ENCODE results near the gene ARHGEF7.

The ARHGEF7 gene

DNA sequence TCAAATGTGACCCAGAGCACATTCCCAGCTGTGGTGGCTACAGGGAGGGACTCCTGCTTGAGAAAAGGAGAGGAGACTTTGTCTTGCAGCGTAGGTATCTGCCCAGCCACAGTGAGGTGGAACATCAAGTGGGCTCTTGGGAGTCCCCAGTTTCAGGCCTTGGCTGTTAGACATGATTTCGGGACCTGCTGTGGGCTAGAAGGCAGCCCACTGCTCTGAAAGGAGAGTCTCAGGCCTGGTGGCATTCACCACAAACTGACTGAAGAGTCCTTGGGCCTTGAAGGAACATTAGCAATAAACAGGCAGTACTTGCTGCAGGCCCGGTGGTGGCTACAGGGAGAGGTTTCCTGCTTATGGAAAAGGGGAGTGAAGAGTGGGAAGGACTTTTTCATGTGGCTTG, 143.5 kb downstream of the ARHGEF7 start:
- no peak for DNase-seq

DNA sequence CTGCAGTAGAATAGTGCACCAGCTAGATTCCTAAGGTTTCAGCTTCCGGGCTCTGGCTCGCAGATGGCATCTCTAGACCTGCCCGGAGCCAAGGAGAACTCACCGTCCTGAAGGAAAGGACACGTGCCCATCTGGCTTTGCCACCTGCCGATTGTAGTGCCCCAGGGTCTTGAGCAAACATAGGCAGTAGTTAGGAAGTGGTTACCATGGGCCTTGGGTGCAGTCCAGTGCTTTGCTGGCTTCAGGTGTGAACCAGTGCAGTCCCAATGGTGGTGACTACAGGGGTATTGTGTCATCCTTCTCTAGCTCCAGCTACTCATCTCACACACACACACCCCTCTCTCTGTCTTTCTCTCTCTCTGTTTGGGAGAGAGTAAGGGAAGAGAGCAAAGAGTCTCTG, 143.9 kb downstream of the ARHGEF7 start:
- DNase-seq = no peak

DNA sequence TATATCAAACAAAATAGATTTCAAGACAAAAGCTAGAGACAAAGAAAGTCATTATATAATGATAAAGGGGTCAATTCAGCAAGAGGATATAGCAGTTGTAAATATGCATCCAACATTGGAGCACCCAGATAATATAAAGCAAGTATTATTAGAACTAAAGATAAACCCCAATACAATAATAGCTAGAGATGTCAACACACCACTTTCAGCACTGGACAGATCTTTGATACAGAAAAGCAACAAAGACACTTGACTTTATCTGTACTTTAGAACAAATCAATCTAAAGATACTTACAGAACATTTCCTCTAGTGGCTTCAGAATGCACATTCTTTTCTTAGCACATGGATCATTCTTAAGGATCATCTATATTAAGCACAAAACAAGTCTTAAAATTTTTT, 146.2 kb downstream of the ARHGEF7 start:
- DNase-seq = no peak

DNA sequence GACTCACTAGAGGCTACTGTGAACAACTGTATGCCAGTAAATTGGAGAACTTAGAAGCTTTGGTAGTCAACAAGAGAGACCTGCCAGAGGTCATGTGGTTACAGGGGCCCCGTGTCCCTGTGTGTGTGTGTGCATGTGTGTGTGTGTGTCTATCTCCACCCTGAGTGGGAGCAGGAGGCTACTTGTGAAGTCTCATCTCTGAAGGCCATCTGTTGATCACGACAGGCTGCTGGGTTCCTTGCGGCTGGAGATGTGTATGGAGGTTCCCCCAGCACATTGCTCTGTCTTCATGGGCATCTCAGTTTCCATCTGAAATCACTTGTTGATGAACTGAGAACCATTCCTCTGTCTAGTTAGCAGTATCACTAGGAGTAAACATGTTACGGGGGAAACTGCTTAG, 147.2 kb downstream of the ARHGEF7 start:
- DNase-seq = no peak

DNA sequence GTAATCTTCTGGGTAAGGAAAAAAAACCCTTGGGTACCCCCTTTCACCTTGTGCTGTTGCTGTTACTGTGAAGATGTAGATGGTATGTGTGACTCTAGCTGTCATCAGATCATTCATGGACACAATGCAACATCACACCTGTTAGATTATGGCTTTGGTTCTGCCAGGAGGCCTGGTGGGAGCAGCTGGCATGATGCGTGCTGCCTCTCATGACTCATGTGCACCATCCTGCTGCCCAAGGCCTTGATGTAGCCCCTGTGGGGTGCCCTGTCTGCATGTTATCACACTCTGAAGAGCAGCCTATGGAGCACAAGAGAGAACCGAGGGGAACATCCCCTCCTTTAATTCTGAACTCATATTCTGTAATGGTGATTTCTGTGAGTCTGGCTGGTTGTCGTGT, 147.6 kb downstream of the ARHGEF7 start:
- no peak for DNase-seq

DNA sequence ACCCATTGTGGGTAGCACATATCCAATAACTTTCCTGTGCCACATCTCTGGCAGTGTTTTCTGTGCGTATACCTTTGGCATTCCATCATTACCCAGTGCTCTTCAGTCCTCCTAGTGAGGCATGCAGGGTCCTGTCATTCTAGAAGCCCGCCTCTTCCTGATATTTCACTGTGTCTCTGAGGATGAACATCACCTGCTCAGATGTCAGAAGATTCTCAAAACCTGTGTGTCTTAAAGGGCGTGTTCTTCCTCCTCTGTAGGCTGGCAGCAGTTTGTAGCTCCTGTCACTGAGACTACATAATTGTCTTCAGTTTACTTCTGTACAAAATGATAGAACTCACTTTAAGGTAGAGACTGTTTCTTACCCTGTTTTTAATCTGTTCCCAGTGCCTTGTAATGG, 148.5 kb downstream of the ARHGEF7 start:
- no peak for DNase-seq

DNA sequence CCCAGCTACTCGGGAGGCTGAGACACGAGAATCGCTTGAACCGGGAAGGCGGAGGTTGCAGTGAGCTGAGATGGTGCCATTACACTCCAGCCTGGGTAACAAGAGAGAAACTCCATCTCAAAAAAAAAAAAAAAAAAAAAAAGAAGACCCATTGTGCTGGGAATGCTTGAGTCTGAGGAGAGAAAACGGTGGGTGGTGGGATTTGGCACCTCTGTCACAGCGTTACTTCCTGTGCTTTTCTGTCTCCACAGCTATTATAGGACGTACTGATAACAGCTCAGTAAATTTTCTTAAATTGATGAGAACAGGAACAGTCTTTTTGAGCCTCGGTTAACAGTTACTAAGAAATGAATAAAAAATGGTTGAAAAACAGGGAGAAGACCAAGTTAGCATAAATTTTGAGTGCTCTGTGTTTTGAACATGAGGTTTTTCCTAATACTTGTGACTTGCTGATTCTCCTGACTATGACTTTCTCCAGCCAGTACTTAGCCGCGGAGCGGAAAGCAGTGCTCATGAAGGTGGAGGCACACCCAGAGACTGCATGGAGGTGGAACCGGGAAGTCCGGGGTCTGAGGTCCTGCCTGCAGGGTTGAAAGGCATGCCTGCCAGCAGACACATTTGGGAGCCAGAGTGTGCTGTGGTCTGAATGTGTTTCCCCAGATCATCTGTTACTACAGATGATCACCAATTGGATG, 150.0 kb downstream of the ARHGEF7 start:
- DNase-seq = no peak

DNA sequence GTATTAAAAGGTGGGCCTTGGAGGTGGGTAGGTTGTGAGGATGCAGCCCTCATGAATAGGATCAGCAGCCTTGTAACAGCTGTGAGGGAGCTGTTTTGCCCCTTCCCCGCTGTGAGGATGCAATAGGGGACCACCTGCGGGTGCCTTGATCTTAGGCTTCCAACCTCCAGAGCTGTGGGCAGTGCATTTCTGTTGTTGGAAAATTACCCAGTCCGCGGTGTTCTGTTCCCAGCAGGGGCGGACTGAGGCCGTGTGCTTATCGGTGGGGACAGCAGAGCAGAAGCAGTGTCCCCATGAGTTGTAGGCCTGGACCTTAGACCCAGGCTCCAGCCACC, 150.6 kb downstream of the ARHGEF7 start:
- DNase-seq = no peak

DNA sequence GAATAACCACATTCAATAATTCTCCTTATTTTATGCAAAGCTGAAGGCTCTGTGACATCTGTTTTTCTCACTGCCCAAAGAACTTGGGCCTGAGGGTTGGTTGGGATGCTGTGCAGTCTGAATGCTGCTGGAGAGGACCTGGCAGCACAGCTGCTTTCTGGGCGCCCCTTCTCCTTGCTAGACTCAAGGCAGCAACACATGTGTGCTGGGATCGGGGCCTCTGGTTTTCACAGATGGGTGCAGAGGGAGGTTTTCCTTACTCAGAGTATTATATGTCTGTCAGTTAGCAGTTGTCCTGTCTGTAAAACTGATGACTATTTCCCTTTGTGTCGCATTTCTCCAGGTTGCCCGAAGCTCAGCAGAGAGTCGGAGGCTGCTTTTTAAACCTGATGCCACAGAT, 152.1 kb downstream of the ARHGEF7 start:
- DNase-seq = no peak

DNA sequence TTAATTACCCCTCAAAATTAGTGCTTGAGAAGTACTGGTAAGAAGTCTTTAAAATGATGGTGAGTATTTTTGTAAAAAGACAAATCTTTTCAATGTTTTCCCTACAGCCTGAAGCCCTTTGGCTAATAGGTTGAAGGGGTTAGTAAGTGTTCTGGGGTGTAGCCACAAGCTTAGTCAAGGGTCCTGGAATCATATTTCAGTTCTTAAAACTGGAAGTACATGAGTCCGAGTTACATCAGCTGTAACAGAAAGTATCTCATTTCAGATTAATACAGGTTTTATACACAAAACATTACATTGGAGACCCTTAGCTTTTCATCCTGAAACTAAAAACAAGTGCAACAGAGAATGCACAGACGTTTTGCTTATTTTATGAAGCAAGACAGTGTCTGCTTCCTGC, 152.7 kb downstream of the ARHGEF7 start:
- no peak for DNase-seq

DNA sequence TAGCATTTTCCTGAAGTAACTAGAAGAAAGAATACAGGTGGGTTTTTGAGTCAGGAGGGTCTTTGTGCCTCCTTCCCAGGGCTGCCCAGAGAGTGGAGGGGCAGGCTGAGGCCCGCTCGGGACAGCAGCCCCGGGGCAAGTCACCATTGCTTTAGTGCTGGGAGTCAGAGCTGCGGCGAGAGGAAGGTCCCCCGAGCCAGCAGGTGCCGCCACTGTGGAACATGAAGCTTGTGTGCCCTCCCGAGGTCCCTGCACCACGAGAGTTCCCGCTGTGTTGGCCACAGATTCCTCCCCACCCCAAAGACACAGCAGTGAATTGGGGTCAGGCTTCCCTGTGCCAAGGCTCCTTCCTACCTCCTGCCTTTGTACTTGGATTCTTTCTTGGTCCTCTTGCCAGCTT, 154.4 kb downstream of the ARHGEF7 start:
- DNase-seq = no peak

DNA sequence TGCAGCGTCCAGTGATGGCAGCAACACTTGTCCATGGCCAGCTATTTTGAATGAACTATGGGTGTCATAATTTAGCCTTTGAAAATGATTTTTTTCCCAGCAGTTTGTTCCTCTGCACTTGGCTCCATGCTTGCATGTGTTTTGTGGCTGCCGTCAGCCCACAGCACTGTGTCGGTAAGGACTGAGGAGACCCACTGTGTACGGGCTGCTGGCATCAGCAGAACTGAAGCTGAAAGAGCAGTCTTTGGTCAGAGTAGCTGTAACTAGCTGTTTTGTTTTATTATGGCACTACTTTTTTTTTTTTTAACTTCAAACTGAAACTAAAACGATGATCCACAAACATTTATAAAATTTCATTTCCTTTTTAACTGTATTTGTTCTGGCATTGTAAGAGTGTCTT, 155.0 kb downstream of the ARHGEF7 start:
- no peak for DNase-seq

DNA sequence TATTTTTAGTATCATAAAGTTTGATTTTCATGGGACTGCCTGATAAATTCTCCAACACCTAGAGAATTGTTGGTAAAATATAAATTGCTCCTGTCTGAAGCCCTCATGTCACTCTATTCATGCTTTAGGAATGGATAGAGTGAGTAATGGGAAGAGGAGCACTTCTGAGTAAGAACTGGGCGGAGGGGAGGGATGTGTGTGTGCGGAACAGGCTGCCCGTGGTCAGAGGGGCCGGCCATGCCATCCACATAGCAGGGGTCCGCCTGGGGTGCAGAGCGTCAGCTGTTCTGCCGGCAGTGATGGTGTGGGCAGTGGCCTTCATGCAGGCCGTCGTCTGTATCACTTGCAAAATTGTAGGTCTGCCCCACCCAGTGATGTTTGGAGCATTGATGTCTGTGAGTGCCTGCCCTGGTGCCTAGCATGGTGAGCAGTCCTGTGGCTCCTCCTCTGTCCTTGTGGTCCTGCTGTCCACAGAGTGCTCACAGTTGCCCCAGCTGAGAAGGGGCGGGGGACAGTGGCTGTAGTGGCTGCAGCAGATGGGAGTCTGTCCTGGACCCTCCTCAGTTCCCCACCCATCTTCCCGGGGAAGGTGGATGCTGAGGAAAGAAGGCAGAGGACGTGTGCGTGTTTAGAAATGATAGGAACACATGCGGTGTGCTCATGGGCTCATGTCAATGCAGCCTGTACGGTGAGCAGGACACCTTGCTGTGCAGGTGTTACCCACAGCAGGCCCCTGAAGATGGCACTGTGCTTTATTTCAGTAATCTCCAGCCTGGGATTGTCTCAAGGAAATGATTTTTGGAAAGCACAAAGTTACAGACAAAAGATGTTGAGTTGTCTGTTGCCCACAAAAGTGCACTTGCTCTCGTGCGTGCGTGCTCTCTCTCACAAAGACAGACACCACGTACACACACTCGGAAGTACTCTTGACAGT, 155.9 kb downstream of the ARHGEF7 start:
- DNase-seq = no peak

DNA sequence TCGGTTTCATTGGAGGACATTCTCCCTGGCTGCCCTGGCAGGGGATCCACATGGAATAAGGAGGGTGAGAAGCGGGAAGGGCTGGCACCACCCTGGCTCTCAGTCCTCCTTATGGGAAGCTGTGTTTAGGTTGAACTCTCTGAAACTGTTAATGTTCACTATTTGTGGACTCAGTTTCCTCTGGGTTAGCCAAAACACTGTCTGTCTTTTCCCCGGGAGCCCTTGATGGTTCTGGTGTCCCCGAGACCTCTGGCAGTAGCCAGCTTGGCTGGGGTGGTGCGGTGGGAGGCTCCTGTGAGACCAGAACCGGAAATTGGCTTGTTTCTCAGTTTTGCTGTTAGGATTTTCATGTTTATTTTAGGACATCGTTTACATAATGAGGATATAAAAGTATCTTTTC, 157.0 kb downstream of the ARHGEF7 start:
- no peak for DNase-seq

DNA sequence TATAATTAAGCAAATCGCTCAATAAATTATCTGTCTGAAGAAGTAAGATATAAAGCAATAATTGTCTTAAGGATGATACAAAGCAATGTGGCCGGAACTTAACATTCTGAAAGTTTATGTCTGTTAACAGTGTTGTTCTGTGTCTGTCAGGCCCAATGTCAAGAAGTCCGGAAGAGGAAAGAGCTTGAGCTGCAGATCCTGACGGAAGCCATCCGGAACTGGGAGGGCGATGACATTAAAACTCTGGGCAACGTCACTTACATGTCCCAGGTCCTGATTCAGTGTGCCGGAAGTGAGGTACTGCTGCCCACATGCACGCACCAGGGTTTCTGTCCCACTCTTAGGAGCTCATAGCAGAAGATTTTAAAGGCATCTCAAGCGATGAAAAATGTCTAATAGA, 160.3 kb downstream of the ARHGEF7 start:
- DNase-seq = no peak

DNA sequence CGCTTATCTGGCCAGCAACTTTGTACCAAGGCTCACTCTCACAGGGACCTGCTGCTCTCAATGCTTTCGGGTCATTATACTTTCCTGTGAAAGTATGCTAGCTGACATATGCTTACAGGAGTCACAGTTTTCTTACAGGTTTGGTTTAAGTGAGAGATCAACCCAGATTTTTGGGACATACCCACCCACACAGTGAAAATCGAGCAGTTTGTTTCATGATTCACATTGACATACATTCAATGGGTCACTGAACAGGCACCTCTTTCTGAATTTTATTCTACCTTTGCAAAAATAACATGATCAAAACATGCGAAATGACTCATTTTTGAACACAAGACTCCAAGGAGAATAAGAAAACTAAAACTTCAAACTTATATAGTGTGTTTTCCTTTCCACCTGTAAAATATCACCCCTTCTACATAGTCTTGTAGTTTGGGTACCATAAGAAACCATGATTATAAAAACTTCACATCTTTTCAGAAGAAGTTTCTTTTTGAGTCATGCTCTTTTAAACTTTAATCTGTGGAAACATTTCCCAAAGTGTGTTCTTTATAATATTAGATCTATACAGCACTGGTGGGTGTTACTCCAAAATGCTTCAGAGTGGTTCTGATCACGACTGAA, 161.0 kb downstream of the ARHGEF7 start:
- no peak for DNase-seq

DNA sequence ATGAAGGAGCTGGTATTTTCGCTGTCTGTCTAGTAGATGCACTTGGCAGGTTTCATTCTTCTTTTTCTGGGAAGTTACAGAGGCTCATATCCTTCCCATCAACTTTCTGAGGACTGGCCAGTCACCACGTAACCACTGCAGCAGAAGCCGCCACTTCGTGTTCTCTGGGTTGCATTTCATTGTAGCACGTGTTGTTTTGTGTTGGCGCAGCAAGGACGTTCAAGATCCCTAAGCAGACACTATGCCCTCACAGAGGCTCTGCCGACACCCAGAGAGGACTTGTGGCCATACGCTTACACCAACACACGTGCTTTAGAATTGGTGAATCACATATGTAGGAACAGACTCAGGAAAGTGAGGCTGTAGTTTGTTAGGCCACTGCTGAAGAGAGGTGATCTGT, 163.1 kb downstream of the ARHGEF7 start:
- DNase-seq = no peak

DNA sequence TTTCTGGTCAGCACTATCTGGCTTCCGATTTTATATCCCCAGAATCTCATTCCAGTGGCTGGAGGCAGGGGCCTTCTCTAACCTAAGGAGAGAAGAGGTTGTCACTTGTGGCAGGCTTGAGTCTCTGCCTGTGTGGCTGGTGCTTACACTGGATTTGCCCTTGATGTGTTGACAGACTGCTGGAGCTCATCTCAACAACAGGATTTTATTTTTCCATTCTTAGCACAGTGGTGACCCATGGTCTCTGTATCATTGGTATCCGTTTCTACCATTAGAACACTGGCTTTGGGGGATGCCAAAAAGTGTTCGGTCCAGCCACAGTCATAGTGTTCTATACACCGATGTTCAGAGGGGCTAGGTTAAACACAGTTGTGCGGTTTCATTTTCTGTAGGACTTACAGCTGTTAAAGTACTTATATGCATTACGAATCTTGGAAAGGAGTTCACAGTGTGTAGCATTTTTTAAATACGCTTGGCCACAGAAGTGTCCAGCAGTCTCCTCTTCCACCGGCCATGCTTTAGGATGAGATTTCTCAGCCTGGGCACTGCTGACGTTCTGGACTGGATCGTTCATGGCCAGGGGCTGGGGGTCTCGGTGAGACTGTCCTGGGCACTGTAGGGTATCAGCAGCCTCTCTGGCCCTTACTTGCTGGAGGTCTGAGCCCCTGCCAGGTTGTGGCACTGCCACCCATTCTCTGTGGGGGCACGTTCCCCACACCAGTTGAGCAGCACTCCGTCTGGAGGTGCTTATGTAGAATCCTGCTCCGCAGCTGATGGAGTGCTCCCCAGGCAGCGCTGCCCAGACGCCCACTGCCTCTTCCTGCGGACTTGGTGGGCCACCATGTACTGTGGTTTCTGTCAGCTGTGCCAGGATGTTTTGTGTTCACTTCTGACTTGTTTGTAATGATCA, 163.9 kb downstream of the ARHGEF7 start:
- DNase-seq = no peak

DNA sequence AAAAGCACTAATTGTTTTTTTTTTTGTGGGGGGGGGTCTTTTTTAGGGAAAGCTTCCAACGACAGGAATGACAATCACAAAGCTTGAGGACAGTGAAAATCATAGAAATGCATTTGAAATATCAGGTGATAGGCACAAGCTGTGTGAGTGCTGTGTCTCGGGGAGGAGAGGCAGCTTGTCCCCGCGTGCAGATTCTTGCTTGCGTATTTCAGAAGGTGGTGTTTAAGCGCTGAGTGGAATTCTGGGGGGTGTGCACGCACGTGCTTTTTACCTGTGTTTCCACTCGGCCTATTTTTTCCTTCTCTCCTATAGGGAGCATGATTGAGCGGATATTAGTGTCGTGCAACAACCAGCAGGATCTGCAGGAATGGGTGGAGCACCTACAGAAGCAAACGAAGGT, 165.1 kb downstream of the ARHGEF7 start:
- DNase-seq = no peak

DNA sequence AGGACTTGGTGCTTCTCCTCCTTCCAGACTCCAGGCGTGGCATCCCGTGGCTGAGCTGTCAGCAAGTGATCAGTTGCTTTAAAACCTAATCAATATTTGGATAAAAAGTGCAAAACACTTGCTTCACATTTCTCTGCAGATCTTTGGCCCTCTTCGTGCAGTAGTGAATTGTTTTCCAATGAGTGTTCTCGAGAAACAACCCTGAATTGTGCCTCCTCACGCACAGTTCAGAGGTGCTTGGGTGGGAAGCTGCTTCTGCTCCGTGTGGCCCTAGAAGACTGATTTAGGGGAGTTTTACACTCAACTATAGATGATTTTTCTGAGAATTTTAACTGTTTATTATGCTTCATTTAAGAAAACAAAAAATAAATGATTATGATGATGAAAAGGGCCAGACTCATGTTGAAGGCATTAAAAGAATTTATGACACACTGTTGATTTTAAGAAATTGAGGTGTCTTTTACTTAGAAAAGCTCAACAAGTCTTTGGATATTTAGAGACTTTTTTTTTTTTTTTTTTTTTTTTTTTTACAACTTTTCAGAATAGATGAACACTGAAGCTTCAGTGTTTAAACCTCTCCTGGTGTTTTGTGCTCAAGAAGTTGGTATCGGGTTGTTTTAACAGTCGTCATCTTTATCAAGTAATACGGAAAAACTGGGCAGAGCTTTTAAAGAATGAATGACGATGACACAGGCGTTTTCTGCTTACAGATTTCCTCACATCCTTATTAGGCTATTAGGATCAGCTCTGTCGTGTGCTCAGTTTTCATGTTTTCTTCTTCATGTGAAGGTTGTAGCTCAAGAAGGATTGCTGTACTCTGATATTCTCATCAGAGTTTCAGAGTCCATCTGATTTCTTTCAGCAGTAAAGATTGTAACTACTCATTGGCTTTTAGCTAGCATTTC, 165.8 kb downstream of the ARHGEF7 start:
- no peak for DNase-seq

DNA sequence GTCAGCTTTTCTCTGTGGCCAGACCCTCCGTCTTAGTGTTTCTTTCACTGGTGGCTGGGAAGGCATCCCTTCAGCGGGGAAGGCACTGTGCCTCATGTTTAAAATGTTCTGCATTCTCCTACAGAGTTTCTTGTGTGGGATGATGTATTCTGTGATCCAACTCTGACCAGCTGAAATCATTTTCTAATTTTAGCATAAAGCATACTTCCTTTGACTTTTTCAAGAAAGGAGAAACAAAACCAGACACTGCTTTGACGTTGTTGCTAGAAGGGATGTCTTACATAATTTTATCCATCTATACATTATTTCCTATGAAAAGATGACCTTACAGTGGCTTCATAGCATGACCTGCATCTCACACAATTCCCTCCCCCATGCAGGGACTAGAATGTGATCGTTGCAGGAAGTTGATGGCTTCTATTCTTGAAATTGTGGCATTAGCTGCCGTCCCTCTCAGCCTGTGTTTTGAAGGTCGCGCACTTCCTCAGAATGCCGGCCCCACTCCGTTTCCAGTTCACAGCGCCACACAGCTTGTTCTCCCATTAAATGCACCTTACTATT, 166.7 kb downstream of the ARHGEF7 start:
- no peak for DNase-seq

DNA sequence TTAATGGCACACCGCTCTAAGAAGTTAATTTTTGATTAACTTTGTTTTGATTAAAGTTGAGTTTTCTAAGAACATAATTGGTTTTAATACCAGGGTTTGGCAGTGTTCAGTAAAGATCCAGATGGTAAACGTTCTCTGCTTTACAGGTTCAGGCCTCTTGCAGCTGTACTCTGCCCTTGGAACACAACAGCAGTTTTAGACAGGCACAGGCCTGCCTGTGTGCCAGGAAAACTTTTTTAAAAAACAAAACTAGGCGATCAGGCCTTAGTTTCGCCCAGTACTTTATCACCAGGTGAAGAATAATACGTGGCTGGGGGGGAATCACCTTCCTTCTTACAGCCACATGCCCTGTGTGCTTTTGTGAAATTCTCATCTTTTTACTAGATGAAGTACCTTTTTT, 167.3 kb downstream of the ARHGEF7 start:
- no peak for DNase-seq

Measured in NCI-H446 (cell line).